GM19238 (cell line): ENCODE data around the gene LUC7L.
"Not testable (repeated sequence)": the region's sequence is repeated elsewhere in the genome, so short reads cannot be mapped to it uniquely, and the experiment has no call there.

ENCODE experiments used
- DNase-seq: peaks from one replicate; pipeline ENCODE4 v3.0.0; 2011; ENCODE audit warnings: low spot score; ENCODE audit not compliant: insufficient read length

Gene LUC7L

DNA sequence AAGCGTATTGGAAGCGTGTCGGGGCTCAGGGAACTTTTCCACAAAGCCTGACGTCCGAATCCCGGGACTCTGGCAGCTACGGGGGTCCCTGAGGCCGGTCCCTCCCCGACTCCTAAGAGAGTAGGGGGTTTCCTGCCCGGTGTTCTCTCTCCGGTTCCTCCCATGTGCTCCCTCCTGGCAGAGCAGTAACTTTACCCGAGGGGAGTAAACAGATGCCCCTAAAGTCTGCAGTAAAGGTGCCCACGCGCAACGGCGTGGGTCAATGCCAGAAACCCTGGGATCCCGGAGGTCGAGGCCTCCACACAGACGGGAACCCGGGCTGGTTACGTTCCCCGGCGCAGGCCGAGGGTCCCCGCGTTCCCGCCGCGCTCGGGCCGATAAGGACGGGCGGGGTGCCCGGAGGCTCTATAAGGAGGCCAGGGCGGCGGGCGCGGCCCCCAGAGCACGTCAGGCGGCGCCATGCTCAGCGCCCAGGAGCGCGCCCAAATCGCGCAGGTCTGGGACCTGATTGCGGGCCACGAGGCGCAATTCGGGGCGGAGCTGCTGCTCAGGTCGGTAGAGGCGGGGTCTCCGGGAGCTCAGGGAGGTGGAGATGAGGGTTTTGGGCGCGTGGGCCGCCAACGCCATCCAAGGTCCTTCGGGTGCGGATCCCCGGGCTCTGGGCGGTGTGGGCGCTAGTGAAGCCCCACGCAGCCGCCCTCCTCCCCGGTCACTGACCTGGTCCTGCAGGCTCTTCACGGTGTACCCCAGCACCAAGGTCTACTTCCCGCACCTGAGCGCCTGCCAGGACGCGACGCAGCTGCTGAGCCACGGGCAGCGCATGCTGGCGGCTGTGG lies 63.5 kb downstream of the LUC7L start, which contains the start of gene HBM:
HBM (plus strand) TSS at position 440 of the 836 bp plus-strand sequence; CDS start at position 460, 20 bp downstream.
- DNase-seq, result no peak

DNA sequence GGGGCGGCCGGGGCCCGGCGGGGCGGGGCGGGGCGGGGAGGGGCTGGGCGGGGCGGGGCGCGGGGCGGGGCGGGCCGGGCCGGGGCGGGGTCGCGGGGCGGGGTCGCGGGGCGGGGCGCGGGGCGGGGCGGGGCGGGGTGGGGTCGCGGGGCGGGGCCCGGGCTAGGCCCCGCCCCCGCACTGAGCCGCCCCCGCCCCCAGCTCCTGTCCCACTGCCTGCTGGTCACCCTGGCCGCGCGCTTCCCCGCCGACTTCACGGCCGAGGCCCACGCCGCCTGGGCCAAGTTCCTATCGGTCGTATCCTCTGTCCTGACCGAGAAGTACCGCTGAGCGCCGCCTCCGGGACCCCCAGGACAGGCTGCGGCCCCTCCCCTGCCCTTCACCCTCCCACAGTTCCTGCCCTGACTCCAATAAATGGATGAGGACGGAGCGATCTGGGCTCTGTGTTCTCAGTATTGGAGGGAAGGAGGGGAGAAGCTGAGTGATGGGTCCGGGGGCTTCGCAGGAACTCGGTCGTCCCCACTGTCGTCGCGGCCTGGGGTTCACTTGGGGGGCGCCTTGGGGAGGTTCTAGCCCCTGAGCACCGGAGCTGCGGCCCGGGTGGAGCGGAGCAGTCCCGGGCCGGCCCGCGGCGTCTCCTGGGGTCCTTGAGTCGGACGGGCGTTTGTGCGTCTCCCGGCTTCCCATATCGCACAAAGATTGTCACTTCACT lies 64.3 kb downstream of the LUC7L start:
- no peak for DNase-seq

DNA sequence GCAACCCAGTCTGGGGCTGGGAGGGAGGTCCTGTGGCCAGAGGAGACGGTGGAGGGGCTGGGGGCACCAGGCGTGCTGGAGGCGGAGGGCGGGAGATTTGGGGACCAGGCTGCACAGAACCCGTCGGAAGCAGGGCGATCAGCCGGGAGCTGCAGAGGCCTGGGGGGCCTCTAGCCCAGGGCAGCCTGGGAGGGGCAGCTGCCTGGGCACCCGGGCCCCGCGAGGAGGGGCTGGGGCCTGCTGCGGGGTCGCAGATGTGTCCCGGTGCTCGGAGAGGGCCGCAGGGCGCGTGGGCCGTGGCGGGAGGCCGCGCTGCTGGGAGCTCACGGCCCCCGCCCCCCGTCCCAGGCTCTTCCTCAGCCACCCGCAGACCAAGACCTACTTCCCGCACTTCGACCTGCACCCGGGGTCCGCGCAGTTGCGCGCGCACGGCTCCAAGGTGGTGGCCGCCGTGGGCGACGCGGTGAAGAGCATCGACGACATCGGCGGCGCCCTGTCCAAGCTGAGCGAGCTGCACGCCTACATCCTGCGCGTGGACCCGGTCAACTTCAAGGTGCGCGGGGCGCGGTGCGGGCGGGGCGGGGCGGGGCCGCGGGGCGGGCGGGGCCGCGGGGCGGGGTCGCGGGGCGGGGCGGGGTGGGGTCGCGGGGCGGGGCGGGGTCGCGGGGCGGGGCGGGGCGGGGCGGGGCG lies 65.0 kb downstream of the LUC7L start:
- not testable (repeated sequence) for DNase-seq

DNA sequence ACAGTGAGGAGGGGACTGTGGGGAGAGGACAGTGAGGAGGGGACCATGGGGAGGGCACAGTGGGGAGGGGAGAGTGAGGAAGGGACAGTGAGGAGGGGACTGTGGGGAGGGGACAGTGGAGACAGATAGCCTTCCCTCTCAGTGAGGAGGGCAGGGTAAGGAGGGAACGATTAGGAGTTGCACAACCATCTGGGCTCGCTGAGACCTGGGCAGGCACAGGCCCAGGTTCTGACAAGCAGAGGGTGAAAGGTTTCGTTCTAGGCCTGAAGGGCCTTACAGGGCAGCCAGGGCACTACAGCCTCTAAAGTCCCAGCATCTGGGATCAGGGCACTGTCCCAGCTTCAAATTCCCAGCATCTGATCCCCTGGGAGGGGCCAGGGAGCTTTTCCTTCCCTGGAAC lies 65.6 kb downstream of the LUC7L start:
- not testable (repeated sequence) for DNase-seq

DNA sequence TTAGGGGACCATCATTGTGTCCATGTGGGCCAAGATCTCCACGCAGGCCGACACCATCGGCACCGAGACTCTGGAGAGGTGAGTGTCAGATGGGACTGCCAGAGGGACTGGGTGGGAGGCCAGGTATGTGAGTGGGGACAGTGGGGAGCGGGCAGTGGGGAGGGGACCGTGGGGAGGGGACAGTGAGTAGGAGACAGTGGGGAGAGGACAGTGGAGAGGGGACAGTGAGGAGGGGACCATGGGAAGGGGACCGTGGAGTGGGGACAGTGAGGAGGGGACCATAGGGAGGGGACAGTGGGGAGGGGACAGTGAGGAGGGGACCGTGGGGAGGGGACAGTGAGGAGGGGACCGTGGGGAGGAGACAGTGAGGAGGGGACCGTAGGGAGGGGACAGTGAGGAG lies 66.1 kb downstream of the LUC7L start:
- not testable (repeated sequence) for DNase-seq

DNA sequence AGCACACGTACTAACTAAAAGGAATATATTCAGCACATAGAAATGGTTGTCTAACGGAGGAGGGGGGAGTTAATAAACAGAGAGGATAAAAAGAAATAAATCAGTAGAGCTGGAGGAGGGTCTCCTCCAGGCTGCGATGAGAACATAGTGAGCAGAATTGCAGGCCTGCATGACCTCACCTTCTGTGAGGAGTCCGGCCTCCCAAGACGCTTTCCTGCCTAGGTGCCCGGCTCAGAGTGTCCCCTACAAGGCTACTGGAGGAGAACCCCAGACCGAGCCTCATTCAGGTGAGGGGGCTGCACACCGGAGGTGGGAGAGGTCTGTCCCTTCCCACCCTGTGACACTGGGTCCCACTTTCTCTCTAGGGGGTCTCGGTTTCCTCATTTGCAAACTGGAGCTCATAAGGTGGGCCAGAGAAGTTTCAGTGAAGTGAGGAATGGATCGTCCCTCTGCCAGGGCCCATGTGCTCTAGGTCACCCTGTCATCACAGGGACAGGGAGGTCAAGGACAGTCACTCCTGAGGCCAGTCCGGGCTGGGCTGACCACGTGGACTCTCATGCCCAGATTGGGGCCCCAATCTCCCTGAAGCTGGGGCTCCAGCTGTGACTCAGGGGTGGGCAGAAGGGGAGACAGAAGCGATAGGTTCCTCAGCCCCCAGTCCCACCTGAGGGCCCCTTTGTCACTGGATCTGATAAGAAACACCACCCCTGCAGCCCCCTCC lies 66.8 kb downstream of the LUC7L start:
- no peak for DNase-seq

DNA sequence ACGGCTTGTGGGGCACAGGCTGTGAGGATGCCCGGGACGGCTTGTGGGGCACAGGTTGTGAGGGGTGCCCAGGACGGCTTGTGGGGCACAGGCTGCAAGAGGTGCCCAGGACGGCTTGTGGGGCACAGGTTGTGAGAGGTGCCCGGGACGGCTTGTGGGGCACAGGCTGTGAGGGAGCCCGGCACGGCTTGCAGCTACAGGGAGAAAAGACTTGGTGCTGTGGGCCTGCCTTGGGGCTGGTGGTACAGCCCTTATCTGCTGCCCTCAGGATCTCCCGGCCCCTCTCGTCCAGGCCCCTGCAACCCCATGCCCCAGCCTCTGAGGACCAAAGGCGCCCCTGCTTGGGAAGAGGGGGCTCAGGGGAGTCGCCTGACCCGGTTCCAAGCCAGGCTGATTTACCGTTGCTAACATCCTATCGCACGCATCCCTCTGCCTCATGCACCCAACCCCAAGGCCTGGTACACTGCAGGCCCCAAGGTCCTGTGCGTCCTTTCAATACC lies 68.5 kb downstream of the LUC7L start:
- DNase-seq, result no peak

DNA sequence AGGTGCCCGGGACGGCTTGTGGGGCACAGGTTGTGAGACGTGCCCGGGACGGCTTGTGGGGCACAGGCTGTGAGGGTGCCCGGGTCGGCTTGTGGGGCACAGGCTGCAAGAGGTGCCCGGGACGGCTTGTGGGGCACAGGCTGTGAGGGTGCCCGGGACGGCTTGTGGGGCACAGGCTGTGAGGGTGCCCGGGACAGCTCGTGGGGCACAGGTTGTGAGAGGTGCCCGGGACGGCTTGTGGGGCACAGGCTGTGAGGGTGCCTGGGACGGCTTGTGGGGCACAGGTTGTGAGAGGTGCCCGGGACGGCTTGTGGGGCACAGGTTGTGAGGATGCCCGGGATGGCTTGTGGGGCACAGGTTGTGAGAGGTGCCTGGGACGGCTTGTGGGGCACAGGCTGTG lies 69.0 kb downstream of the LUC7L start:
- DNase-seq, result not testable (repeated sequence)

DNA sequence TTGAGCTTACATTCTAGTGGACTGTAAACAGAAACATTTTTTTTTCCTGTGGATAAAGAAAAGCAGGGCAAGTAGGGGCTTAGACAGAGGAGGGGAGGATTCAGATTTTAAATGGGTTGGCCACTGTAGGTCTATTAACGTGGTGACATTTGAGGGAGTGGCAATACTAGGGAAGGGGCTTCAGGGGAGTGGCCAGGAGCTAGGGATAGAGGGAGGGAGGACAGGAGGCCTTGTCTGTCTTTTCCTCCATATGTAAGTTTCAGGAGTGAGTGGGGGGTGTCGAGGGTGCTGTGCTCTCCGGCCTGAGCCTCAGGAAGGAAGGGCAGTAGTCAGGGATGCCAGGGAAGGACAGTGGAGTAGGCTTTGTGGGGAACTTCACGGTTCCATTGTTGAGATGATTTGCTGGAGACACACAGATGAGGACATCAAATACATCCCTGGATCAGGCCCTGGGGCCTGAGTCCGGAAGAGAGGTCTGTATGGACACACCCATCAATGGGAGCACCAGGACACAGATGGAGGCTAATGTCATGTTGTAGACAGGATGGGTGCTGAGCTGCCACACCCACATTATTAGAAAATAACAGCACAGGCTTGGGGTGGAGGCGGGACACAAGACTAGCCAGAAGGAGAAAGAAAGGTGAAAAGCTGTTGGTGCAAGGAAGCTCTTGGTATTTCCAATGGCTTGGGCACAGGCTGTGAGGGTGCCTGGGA lies 70.0 kb downstream of the LUC7L start:
- DNase-seq, result no peak

DNA sequence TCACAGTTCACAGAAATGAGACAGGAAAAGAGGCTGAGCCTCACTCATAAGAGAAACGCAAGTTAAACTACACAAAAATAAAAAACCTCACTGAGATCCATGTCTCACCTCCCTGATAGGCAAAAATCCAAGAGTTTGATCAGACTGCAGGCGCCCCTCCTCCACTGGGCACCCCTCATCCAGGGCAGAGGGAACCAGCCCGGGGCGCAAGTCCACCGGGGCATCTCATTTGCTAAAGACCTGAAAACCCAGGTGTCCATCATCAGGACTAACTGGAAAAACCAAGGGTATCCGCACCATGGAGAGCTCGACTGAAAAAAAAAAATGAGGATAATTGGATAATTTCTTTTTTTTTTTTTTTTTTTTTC lies 74.2 kb downstream of the LUC7L start:
- no peak for DNase-seq

DNA sequence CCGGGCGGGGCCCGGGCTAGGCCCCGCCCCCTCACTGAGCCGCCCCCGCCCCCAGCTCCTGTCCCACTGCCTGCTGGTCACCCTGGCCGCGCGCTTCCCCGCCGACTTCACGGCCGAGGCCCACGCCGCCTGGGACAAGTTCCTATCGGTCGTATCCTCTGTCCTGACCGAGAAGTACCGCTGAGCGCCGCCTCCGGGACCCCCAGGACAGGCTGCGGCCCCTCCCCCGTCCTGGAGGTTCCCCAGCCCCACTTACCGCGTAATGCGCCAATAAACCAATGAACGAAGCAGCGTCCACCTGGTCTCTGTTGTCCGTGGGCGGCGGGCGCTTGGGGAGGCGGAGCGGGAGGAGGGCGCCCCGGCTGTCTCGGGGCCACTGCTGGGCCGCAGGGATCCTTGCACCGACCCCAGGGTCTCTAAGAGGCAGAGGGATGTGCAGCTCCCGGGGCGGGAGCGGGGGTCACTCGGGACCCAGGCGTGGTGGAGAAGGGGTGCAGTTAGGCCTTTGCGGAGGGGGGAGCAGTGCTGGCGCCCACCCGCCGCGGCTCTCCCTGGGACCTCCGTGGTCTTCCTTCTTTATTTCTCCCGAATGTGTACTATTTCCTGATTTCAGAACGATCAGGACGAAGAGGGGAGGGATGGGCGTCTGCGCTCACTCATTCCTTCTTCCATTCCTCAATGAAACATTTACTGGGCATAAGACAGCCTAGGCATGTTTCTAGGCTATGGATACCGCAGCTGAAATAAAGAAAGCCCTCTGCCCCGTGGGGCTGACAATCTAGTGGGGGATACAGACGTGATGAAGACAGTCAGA lies 74.8 kb downstream of the LUC7L start:
- no peak for DNase-seq

DNA sequence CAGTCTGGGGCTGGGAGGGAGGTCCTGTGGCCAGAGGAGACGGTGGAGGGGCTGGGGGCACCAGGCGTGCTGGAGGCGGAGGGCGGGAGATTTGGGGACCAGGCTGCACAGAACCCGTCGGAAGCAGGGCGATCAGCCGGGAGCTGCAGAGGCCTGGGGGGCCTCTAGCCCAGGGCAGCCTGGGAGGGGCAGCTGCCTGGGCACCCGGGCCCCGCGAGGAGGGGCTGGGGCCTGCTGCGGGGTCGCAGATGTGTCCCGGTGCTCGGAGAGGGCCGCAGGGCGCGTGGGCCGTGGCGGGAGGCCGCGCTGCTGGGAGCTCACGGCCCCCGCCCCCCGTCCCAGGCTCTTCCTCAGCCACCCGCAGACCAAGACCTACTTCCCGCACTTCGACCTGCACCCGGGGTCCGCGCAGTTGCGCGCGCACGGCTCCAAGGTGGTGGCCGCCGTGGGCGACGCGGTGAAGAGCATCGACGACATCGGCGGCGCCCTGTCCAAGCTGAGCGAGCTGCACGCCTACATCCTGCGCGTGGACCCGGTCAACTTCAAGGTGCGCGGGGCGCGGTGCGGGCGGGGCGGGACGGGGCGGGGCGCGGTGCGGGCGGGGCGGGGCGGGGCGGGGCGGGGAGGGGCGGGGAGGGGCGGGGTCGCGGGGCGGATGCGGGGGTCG lies 75.6 kb downstream of the LUC7L start:
- DNase-seq, result not testable (repeated sequence)

DNA sequence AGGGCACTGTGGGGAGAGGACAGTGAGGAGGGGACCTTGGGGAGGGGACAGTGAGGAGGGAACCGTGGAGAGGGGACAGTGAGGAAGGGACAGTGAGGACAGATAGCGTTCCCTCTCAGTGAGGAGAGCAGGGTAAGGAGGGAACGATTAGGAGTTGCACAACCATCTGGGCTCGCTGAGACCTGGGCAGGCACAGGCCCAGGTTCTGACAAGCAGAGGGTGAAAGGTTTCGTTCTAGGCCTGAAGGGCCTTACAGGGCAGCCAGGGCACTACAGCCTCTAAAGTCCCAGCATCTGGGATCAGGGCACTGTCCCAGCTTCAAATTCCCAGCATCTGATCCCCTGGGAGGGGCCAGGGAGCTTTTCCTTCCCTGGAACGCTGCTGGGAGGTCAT lies 76.1 kb downstream of the LUC7L start:
- not testable (repeated sequence) for DNase-seq

DNA sequence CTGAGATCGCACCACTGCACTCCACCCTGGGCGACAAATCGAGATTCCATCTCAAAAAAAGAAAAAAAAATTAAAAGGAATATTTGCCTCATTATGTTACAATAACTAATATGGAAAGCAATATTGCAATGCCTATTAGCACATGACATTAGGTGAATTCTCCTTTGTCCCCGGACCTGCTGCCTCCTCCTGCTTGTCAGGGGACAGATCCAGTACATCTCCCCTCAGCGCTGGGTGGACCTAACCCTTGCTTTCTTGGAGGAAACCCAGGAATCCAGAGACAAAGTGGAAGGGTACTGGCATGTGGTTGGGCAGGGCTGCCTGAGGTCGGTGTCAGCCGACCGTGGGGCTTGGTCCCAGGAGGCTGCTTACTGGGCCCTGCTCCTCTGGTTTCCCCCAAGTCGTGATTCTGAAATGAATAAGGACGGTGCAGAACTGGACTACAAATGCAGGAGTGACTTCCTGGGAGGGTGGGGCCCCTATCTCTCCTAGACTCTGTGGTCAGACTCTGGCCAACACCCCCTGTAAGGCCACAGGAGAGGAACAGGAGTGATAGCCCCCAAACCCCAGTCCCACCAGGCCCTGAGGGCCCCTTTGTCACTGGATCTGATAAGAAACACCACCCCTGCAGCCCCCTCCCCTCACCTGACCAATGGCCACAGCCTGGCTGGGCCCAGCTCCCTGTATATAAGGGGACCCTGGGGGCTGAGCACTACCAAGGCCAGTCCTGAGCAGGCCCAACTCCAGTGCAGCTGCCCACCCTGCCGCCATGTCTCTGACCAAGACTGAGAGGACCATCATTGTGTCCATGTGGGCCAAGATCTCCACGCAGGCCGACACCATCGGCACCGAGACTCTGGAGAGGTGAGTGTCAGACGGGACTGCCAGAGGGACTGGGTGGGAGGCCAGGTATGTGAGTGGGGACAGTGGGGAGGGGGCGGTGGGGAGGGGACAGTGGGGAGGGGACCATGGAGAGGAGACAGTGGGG lies 76.8 kb downstream of the LUC7L start, which contains the start of gene HBZ:
HBZ (plus strand) TSS at position 504 of the 988 bp plus-strand sequence; CDS start at position 770, 266 bp downstream.
- no peak for DNase-seq

DNA sequence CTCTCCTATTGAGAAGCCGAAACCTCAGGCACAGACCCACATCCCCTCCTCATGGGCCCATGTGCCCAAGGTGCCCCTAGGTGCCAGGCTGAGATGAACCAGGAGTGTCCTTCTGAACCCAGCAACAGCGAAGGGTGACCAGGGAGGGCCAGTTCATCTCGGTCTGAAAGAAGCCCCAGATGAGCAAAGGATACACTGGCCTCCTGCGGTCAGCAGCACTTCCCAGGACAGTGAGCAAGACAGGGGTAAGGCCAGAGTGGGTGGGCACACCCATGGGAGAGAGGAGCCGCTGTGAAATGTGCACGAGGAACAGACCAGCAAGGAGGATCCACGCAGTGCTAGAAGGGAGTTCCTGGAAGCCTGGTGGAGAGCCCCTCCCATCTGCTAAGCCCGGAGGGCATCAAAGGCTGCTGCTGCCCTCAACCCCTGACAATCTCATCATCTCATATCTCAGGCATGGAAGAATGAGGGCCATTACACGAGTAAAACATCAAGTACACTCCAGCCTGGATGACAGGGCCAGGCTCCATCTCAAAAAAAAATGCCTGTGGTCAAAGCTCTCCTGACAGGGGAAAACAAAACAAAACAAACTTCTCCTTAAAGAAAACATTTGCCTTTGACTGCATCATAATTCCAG lies 80.1 kb downstream of the LUC7L start:
- DNase-seq, result no peak

DNA sequence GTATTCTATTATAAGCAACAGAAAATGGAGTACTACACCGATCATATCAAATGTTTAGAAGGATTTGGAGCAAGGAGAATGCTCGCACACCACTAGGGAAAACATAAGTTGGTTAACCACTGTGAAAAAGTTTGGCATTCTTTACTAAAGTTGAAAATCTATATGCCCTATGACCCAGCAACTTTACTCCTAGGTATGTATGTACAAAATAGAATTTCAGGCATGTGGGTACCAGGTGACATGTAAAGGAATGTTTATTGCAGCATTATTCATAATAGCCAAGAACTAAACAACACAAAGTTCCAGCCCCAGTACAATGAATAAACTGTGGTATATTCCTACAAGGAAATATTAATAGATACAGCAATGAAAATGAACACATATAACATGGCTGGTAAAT lies 82.6 kb downstream of the LUC7L start:
- no peak for DNase-seq

DNA sequence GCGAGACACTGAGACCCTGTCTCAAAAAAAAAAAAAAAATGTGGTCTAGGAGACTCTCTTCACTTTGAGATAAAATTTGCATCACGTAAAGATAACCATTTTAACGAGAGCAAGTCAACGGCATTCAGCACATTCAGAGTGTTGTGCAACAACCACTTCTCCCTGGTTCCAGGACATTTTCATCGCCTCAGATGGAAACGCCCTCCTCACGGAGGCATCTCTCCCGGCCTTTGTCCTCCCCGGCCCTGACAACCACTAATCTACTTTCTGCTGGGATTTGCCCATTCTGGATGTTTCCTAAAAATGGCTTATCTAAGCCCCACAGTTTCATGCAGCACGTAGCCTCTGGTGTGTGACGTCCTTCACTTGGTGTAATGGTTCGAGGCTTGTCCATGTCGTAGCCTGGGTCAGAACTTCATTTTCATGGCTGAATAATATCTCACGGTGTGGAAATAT lies 84.4 kb downstream of the LUC7L start:
- DNase-seq, result no peak
